ENCODE measurements around the gene BMAL1.

The BMAL1 gene

DNA sequence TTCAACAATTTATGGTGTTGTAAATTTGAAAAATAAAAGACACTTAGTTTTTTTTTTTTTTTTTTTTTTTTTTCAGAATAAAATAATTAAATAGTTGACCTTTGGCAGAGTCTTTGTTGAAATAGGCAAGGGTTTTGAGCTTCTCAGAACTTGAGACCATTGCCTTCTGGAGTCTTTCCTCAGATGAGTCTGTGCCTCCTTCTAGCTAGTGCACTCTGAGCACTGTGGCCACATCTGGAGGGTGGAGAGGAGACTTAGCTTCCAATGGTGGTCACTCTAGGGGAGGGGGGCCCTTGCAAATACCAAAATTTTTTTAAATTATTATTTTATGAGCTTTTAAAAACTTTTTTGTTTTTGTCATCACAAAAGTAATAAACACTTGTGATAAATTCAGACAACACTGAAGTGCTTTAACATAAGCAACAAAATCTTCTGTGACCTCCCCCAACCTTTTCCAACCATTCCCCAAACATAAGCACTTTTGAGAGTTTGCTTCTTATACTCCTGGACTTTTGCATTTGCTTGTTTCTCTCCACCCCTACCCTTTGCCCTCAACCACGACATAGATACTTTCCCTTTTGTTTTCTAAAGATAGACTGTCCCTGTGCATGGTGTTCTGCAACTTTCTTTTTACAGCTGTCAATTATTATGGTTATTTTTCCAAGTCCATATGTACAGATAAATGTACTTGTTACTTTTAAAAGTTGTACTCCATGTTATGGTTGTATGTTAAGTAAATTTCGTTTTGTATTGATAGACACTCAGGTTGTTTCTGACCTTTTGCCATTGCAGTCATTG, 41.1 kb downstream of the BMAL1 start:
- DNase-seq: no peak

- no peak for DNase-seq
Observed at GRCh38 chr11:13320688-13321087, 43.1 kb downstream of the BMAL1 start.

DNA sequence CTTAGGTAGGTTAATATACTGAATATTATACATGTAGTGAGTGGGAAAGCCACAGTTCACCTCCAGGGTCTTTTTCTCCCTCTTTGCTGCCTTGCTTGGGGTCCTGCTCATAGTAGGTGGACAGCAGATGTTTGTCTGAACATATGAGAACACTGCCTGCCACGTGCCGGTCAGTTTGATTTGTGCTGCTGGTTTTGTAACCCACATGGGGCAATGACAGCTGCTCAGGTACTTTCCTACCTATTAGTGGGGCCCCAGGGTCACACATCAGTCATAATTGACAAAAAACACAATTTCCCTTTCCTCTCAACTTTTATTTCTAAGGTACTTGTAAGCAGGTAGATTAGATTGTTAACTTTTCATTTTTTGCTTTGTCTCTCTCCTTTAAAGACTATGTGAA, 43.8 kb downstream of the BMAL1 start:
- DNase-seq: no peak

DNA sequence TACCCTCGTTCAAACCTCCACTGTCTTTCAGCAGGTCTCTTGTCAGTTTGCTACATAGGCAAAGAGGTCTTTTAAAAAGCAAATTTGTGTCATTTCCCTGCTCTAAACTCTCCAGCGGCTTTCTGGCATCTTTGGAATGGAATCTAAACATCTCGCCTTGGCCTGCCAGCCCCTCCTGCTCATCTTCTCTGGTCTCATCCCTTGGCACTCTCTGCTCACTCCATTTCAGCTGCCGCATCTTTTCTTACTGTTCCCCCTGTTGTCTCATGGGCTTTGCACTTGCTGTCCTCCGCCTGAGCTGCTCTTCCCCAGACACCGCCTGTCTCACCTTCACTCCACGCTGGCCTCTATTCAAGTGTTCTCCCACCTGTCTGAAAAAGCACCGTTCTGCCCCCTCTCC, 46.6 kb downstream of the BMAL1 start:
- DNase-seq: no peak

DNA sequence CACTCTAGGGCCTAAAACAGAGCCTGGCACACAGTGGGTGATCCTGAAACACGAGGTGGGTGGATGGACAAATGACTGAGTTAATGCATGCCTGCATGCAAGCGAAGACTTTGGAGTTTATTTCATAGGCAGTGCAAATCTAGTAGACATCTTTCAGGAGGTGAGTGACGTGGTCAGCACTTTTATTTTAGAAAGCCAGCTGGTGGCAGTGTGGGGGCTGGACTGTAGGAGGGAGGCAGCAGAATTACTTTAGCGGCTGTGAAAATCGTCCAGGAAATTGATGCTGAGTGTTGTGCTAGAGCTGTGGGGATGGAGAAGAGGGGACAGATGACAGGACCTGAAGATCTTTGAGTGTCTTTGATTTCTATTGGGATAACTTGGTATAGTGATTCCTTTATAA, 47.1 kb downstream of the BMAL1 start:
- no peak for DNase-seq

- DNase-seq: no peak
Observed at GRCh38 chr11:13327421-13327820, 49.8 kb downstream of the BMAL1 start.

GRCh38 chr11:13328286-13328685, 50.7 kb downstream of the BMAL1 start:
- no peak for DNase-seq

GRCh38 chr11:13329670-13330356, 52.2 kb downstream of the BMAL1 start:
- DNase-seq: no peak

GRCh38 chr11:13332124-13332523, 54.5 kb downstream of the BMAL1 start:
- DNase-seq: no peak

GRCh38 chr11:13333456-13333957, 55.9 kb downstream of the BMAL1 start:
- no peak for DNase-seq

- no peak for DNase-seq
Observed at GRCh38 chr11:13334034-13334786, 56.6 kb downstream of the BMAL1 start.

GRCh38 chr11:13335319-13335718, 57.7 kb downstream of the BMAL1 start:
- peak; percentile 80 to 82 for DNase-seq

GRCh38 chr11:13336246-13336878, 58.8 kb downstream of the BMAL1 start:
- no peak for DNase-seq

GRCh38 chr11:13338019-13338426, 60.4 kb downstream of the BMAL1 start:
- DNase-seq: no peak

GRCh38 chr11:13338427-13339069, 61.0 kb downstream of the BMAL1 start:
- DNase-seq: peak; percentile 48 to 51

DNA sequence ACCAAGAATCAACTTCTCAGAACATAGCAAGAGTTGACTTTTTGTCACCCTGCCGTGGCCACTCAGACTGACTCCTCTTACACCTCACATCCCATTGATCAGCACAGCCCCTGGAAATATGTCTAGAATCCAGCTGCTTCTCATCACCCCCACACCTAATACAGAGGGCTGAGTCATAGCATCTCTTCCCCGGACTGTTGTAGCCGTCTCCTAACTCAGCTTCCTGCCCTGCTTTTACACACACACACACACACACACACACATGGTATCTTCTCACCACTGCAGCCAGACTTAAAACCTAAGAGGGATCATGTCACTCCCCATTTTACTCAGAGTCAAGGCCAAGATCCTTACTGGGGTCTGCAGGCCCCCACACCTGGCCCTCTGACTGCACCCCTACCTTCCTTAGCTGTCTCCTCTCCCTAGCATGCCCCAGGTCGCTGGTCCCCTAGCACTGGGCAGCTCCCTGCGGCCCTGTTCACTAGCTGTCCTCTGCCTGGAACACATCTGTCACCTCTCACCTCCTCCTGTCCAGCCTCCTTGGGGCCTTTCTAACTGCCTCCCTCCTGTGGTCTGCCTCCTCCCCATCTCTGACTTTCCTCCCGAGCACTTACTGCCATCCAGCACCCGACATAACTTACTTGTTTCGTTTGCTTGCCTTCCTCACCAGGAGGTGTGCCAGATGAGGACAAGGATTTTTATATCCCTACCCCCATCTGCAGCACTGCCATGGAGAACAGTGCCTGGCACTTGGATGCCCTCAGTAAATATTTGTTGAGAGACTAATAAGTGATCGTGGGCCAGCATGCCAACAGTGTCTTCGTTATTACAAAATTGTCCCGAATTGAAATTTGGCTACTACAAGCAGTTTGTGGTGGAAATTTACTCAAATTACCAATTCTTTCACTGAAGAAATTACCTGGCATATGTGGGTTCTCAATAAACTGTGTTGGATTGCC, 61.9 kb downstream of the BMAL1 start:
- peak in 1 of 2 experiments; percentile 42 for DNase-seq

GRCh38 chr11:13341026-13341425, 63.4 kb downstream of the BMAL1 start:
- no peak for DNase-seq

GRCh38 chr11:13343067-13343466, 65.5 kb downstream of the BMAL1 start:
- DNase-seq: no peak

DNA sequence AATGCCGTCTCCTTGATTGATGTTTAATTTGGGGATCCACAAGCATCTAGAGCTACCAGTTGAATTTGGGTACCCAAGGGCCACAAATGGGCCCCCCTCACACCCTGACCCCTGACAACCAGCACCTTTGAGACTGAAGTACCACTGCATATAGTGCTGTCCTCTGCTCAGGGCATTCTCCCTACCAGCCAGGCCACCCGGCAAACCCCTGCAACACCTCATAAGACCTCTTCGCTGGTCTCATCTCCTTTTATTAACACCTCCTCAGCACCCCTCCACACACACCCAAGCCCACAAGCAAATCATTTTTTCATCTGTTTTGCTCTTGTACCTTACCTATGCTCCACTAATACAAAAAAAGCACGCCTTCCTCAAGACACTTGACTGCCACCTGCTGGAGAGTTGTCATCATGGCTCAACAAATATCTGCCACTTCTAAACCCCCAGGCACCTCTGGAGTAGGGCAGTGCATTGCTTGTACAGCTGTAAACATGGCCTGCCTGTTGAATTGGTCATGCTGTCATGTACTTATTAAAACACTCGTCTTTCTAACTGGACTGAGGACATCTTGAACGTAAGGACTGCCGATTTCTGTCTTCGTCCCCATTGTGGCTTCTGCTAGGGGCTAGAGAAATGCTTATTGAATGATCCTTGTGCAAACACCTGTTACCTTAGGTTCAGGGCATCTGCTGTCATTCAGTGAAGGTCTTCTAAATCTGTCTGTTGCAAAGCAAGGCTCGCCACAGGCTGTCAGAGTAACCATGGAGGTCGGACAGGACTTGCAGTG, 66.5 kb downstream of the BMAL1 start:
- peak; percentile 82 to 84 for DNase-seq

DNA sequence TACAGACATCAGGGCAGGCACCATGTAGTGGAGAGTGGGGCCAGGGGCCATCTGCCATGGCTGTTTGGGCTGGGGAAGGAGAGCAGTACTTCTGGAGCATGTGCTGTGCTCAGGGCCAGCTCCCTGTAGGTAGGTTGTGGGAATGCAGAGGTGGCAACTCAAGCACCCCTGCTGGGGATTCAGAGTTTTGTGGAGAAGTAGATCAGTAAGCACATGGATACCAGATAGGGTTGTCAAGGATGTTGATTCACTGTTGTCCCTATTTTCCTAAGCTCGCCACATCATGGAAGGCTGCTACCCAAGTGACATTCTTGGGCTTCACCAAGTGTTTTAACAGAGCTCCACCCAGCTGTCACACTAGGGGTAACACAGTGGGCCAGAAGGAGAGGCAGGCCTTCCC, 67.2 kb downstream of the BMAL1 start:
- DNase-seq: no peak
